Liver (tissue), 9 donors: ENCODE data around the gene MGAT5. TPM values are rescaled to one million over a fixed set of nuclear protein-coding genes. Genes with fewer than 3 reads are reported as not detected.

Experiments used
- DNase-seq: peaks from one replicate; pipeline ENCODE4 v3.0.0-alpha.2; 2017; ENCODE audit warnings: low spot score
- H3K27ac ChIP-seq, 2 donors: one replicate each; pipeline ENCODE4 v1.7.0; 2013; ENCODE audit warnings: inconsistent platforms in 2 of 2, low read length in 2 of 2, control low read depth in 1 of 2, low read depth in 1 of 2, mild to moderate bottlenecking in 1 of 2
- H3K27me3 ChIP-seq, 4 donors: one replicate each; pipeline versions ENCODE4 v1.6.1 to v1.7.0; 2013; ENCODE audit warnings: low read length in 3 of 4, inconsistent platforms in 1 of 4, mild to moderate bottlenecking in 1 of 4, moderate library complexity in 1 of 4; ENCODE audit not compliant: control insufficient read depth in 4 of 4, insufficient read depth in 4 of 4
- H3K36me3 ChIP-seq, 4 donors: one replicate each; pipeline versions ENCODE4 v1.6.1 to v1.7.0; 2013; ENCODE audit warnings: low read length in 3 of 4, mild to moderate bottlenecking in 3 of 4, low read depth in 1 of 4, moderate library complexity in 1 of 4; ENCODE audit not compliant: control insufficient read depth in 4 of 4, insufficient read depth in 3 of 4
- H3K4me1 ChIP-seq, 4 donors: one replicate each; pipeline versions ENCODE4 v1.6.1 to v1.7.0; 2013; ENCODE audit warnings: low read length in 3 of 4, mild to moderate bottlenecking in 3 of 4, moderate library complexity in 1 of 4; ENCODE audit not compliant: control insufficient read depth in 4 of 4, insufficient read depth in 4 of 4
- H3K4me3 ChIP-seq, 3 donors: one replicate each; pipeline versions ENCODE4 v1.6.1 to v1.7.0; 2013; ENCODE audit warnings: low read length in 3 of 3, control low read depth in 1 of 3, low read depth in 1 of 3, mild to moderate bottlenecking in 1 of 3
- H3K9ac ChIP-seq, 2 donors: one replicate each; pipeline ENCODE4 v1.7.0; 2013; ENCODE audit warnings: low read length in 2 of 2, mild to moderate bottlenecking in 2 of 2, moderate library complexity in 2 of 2, control low read depth in 1 of 2, low read depth in 1 of 2
- H3K9me3 ChIP-seq, 4 donors: one replicate each; pipeline versions ENCODE4 v1.6.1 to v1.7.0; 2013; ENCODE audit warnings: low read length in 3 of 4; ENCODE audit not compliant: control insufficient read depth in 4 of 4
- ATF3 ChIP-seq: IDR thresholded peaks from 2 replicates; pipeline ENCODE4 v1.6.1; 2016; ENCODE audit warnings: antibody characterized with exemption
- EGR1 ChIP-seq, 2 donors: IDR thresholded peaks; 2 replicates each; pipeline ENCODE4 v1.6.1; 2016 to 2018; ENCODE audit warnings: antibody characterized with exemption in 2 of 2, low read depth in 2 of 2
- FOXA1 ChIP-seq: IDR thresholded peaks from 2 replicates; pipeline ENCODE4 v1.6.1; 2016; ENCODE audit warnings: antibody characterized with exemption
- FOXA2 ChIP-seq: IDR thresholded peaks from 2 replicates; pipeline ENCODE4 v1.6.1; 2016; ENCODE audit warnings: antibody characterized with exemption
- GABPA ChIP-seq, 2 donors: IDR thresholded peaks in 1 of 2; conservative IDR thresholded peaks in 1 of 2; 2 replicates each; pipeline ENCODE4 v1.6.1; 2016; ENCODE audit warnings: antibody characterized with exemption in 2 of 2, mild to moderate bottlenecking in 1 of 2, moderate library complexity in 1 of 2
- HNF4A ChIP-seq, 2 donors: conservative IDR thresholded peaks; 2 replicates each; pipeline ENCODE4 v1.6.1; 2016; ENCODE audit warnings: antibody characterized with exemption in 2 of 2, mild to moderate bottlenecking in 2 of 2
- HNF4G ChIP-seq: IDR thresholded peaks from 2 replicates; pipeline ENCODE4 v1.6.1; 2016; ENCODE audit warnings: antibody characterized with exemption
- JUND ChIP-seq, 2 donors: IDR thresholded peaks; 2 replicates each; pipeline ENCODE4 v1.6.1; 2016; ENCODE audit warnings: antibody characterized with exemption in 2 of 2
- NR2F2 ChIP-seq: IDR thresholded peaks from 2 replicates; pipeline ENCODE4 v1.6.1; 2016; ENCODE audit warnings: antibody characterized with exemption
- RAD21 ChIP-seq, 2 donors: IDR thresholded peaks; 2 replicates each; pipeline ENCODE4 v1.6.1; 2016; ENCODE audit warnings: antibody characterized with exemption in 2 of 2, mild to moderate bottlenecking in 2 of 2
- REST ChIP-seq: IDR thresholded peaks from 2 replicates; pipeline ENCODE4 v1.6.1; 2016; ENCODE audit warnings: antibody characterized with exemption, mild to moderate bottlenecking
- RXRA ChIP-seq, 2 donors: IDR thresholded peaks; 2 replicates each; pipeline ENCODE4 v1.6.1; 2017 to 2018; ENCODE audit warnings: antibody characterized with exemption in 2 of 2, mild to moderate bottlenecking in 1 of 2
- SP1 ChIP-seq: IDR thresholded peaks from 2 replicates; pipeline ENCODE4 v1.6.1; 2018; ENCODE audit warnings: antibody characterized with exemption, mild to moderate bottlenecking
- TAF1 ChIP-seq: conservative IDR thresholded peaks from 2 replicates; pipeline ENCODE4 v1.6.1; 2016; ENCODE audit warnings: antibody characterized with exemption, mild to moderate bottlenecking
- YY1 ChIP-seq: IDR thresholded peaks from 2 replicates; pipeline ENCODE4 v1.6.1; 2016; ENCODE audit warnings: antibody characterized with exemption, mild to moderate bottlenecking
- ZBTB33 ChIP-seq: IDR thresholded peaks from 2 replicates; pipeline ENCODE4 v1.6.1; 2016; ENCODE audit warnings: antibody characterized with exemption
- WGBS: extraction: QIAGEN DNeasy Blood & Tissue Kit; methylation state at CpG from one replicate; pipeline ENCODE4 v1.1.7; 2013; 5-methylcytosine and 5-hydroxymethylcytosine counted together
- polyA plus RNA-seq, 2 donors: library from polyadenylated mRNA; stranded (reverse) in 1 of 2; unstranded in 1 of 2; fragments of 200-250 nt in 1 of 2; fragments of >200 nt in 1 of 2; fragmentation: Nextera tagmentation in 1 of 2; extraction: Ambion mirVana in 1 of 2; gene quantifications; one replicate each; pipeline versions ENCODE4 v1.2.1 to v1.2.3, GENCODE V29; 2013 to 2015
- total RNA-seq, 2 donors: library from RNA; depleted of rRNA; stranded (reverse); fragments of >200 nt; gene quantifications; one replicate each; pipeline ENCODE4 v1.2.3, GENCODE V29; 2014
- TF ChIP-seq, protein P1 (sequence below): fragments of 150-350 bp; IDR thresholded peaks from 2 replicates; pipeline ENCODE4 v1.5.1; 2017; ENCODE audit warnings: improper control_type of control experiment, low read depth, low read length; ENCODE audit not compliant: missing input control
- TF ChIP-seq, protein P2 (sequence below): IDR thresholded peaks from 2 replicates; pipeline ENCODE4 v1.6.1; 2016; ENCODE audit warnings: antibody characterized with exemption
- donor health status: healthy.
- donor health status: healthy.
- donor health status: healthy.
- donor health status: healthy.
- donor health status: healthy.

MGAT5 gene
- total and polyA plus RNA-seq, 4 donors: 1.8 to 12.7 (median 5.6) TPM

DNA sequence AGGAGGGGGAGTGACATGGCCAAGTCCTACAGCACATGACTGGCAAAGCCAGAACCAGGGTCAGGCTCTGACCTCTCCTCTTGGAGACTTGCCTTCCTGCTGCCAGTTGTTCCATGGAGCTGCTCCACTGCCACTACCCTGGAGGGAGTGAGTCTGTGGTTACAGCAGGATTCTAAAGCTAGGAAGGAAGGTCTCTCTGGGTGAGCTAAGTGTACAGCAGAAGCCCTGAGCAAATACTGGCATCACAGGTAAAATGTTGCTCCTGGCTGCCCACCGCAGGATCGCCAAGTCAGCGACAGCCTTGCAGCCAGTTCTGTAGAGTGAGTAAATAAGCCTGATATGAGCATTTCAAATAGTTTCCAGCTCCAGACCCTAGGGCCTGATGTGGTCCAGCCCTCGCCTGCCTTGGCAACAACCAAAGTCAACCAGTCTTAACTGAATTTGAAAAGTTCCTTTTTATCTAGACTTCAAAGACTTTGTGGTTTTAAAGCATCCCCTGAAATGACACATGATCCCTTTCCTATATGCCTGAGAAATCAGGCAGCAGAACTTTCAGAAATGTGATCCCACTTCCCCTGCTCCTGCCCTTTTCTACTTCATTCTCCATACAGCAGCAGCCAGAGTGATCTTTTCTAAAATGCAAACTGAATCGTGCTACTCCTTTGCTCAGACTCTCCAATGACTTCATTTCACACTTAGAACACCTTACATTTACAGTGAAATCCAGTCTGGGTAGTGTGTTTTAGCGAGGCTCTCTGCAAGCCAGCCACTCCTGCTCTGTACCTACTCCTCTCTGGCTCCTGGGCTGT, 114.3 kb downstream of the MGAT5 start (continued):
- TF ChIP-seq, protein P1, sequence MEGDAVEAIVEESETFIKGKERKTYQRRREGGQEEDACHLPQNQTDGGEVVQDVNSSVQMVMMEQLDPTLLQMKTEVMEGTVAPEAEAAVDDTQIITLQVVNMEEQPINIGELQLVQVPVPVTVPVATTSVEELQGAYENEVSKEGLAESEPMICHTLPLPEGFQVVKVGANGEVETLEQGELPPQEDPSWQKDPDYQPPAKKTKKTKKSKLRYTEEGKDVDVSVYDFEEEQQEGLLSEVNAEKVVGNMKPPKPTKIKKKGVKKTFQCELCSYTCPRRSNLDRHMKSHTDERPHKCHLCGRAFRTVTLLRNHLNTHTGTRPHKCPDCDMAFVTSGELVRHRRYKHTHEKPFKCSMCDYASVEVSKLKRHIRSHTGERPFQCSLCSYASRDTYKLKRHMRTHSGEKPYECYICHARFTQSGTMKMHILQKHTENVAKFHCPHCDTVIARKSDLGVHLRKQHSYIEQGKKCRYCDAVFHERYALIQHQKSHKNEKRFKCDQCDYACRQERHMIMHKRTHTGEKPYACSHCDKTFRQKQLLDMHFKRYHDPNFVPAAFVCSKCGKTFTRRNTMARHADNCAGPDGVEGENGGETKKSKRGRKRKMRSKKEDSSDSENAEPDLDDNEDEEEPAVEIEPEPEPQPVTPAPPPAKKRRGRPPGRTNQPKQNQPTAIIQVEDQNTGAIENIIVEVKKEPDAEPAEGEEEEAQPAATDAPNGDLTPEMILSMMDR: no peak

- 98% methylated on average over 1 of the region's 1 CpG for WGBS
- no peak for DNase-seq
- Histone ChIP-seq H3K4me1 (no peaks in the 10 kb centered on the region), H3K4me3 (no peak overlapping the region), H3K27me3 (no peaks in the 10 kb centered on the region), H3K36me3 (no peaks in the 10 kb centered on the region), H3K9ac (no peak overlapping the region), H3K27ac (no peak overlapping the region), H3K9me3 (no peaks in the 10 kb centered on the region)
- TF ChIP-seq FOXA2: no peak
- TF ChIP-seq, protein P2, sequence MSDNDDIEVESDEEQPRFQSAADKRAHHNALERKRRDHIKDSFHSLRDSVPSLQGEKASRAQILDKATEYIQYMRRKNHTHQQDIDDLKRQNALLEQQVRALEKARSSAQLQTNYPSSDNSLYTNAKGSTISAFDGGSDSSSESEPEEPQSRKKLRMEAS: no peak
- no peak for TF ChIP-seq EGR1 (IDR thresholded peaks at IDR 0.05; ENCODE audit: low read depth in 2 of 2)
- no peak for TF ChIP-seq TAF1
- no peak for TF ChIP-seq FOXA1
- TF ChIP-seq HNF4A (conservative IDR thresholded peaks at IDR 0.05): no peak
- no peak for TF ChIP-seq RAD21 (IDR thresholded peaks at IDR 0.05)
- no peak for TF ChIP-seq NR2F2
- no peak for TF ChIP-seq ZBTB33
- TF ChIP-seq YY1: no peak
- TF ChIP-seq, protein P1: no peak
- TF ChIP-seq REST: no peak
- TF ChIP-seq HNF4G: no peak
- no peak for TF ChIP-seq ATF3
- no peak for TF ChIP-seq JUND (IDR thresholded peaks at IDR 0.05)
- no peak for TF ChIP-seq RXRA (IDR thresholded peaks at IDR 0.05)
- TF ChIP-seq GABPA (IDR thresholded peaks at IDR 0.05 in 1 of 2, conservative IDR thresholded peaks at IDR 0.05 in 1 of 2): no peak
- TF ChIP-seq SP1: no peak
Observed at GRCh38 chr2:134369220-134369902, 115.5 kb downstream of the MGAT5 start.
